WTC11 (cell line): Measurements from ENCODE around the gene RPL31. TPM values are rescaled to one million over a fixed set of nuclear protein-coding genes. Genes with fewer than 3 reads are reported as not detected.

Experiments used
- ATAC-seq: fragments of 200-7000 bp; cut with Tn5 transposase; 2 replicates; pipeline ENCODE4 v1.10.0; 2021; ENCODE audit warnings: mild to moderate bottlenecking, moderate library complexity
- CTCF ChIA-PET: fragments of 300-600 bp; sonication (Branson Sonifier 250); formaldehyde crosslinking; loops from one replicate; lab custom pipeline; 2021; ENCODE audit warnings: antibody characterized with exemption; lab: Charles Lee
- POLR2A ChIA-PET: fragments of 350-600 bp; sonication (Branson Sonifier 250); formaldehyde crosslinking; loops from one replicate; lab custom pipeline; 2021; ENCODE audit warnings: antibody characterized with exemption; lab: Charles Lee
- DNase-seq: peaks from one replicate; pipeline ENCODE4 v3.0.0; 2021; ENCODE audit warnings: low spot score
- H3K27ac Mint-ChIP-seq: 2 replicates; pipeline ENCODE4 v1.8.0; 2021; ENCODE audit warnings: mixed read lengths
- H3K27me3 Mint-ChIP-seq: 2 replicates; pipeline ENCODE4 v1.8.0; 2021; ENCODE audit warnings: low read depth, mild to moderate bottlenecking, moderate library complexity, mixed read lengths
- H3K36me3 Mint-ChIP-seq: 2 replicates; pipeline ENCODE4 v1.8.0; 2021; ENCODE audit warnings: mixed read lengths
- H3K4me1 Mint-ChIP-seq: 2 replicates; pipeline ENCODE4 v1.8.0; 2022; ENCODE audit warnings: mixed read lengths
- H3K4me3 Mint-ChIP-seq: 2 replicates; pipeline ENCODE4 v1.8.0; 2021; ENCODE audit warnings: mild to moderate bottlenecking, moderate library complexity, mixed read lengths
- H3K9me3 Mint-ChIP-seq: 2 replicates; pipeline ENCODE4 v1.8.0; 2021; ENCODE audit warnings: mixed read lengths
- CBFB ChIP-seq: sonication (generic); formaldehyde crosslinking; IDR thresholded peaks from 2 replicates; pipeline ENCODE4 v1.8.1; 2022; ENCODE audit warnings: mild to moderate bottlenecking, low read depth, missing genetic modification reagents
- CTCF ChIP-seq: fragments of 200-600 bp; IDR thresholded peaks from 2 replicates; pipeline ENCODE4 v1.8.0; 2022; ENCODE audit warnings: antibody characterized with exemption
- FOXJ3 ChIP-seq: sonication (generic); formaldehyde crosslinking; IDR thresholded peaks from 2 replicates; pipeline ENCODE4 v1.9.0; 2021; ENCODE audit warnings: missing genetic modification reagents, mild to moderate bottlenecking, borderline replicate concordance
- GABPB1 ChIP-seq: sonication (generic); formaldehyde crosslinking; IDR thresholded peaks from 2 replicates; pipeline ENCODE4 v1.8.1; 2023; ENCODE audit warnings: mild to moderate bottlenecking, missing genetic modification reagents
- HMGXB4 ChIP-seq: sonication (generic); formaldehyde crosslinking; IDR thresholded peaks from 2 replicates; pipeline ENCODE4 v1.8.1; 2023; ENCODE audit warnings: mild to moderate bottlenecking, moderate library complexity, missing genetic modification reagents
- KAT7 ChIP-seq: sonication (generic); formaldehyde crosslinking; IDR thresholded peaks from 2 replicates; pipeline ENCODE4 v1.8.1; 2023; ENCODE audit warnings: missing genetic modification reagents, mild to moderate bottlenecking, borderline replicate concordance
- NR2C2 ChIP-seq: sonication (generic); formaldehyde crosslinking; IDR thresholded peaks from 2 replicates; pipeline ENCODE4 v1.8.0; 2022; ENCODE audit warnings: mild to moderate bottlenecking, missing genetic modification reagents
- TEAD1 ChIP-seq: sonication (generic); formaldehyde crosslinking; IDR thresholded peaks from 2 replicates; pipeline ENCODE4 v1.8.0; 2022; ENCODE audit warnings: mild to moderate bottlenecking, missing genetic modification reagents
- ZMAT4 ChIP-seq: fragments of 250-450 bp; sonication (Bioruptor Pico); IDR thresholded peaks from 2 replicates; pipeline ENCODE4 v1.9.0; 2021; ENCODE audit warnings: mild to moderate bottlenecking
- ZNF219 ChIP-seq: sonication (generic); formaldehyde crosslinking; IDR thresholded peaks from 2 replicates; pipeline ENCODE4 v1.8.0; 2023; ENCODE audit warnings: missing genetic modification reagents, mild to moderate bottlenecking, borderline replicate concordance
- ZNF232 ChIP-seq: sonication (generic); formaldehyde crosslinking; IDR thresholded peaks from 2 replicates; pipeline ENCODE4 v1.8.0; 2022; ENCODE audit warnings: mild to moderate bottlenecking, missing genetic modification reagents
- ZNF317 ChIP-seq: sonication (generic); formaldehyde crosslinking; IDR thresholded peaks from 2 replicates; pipeline ENCODE4 v1.8.1; 2023; ENCODE audit warnings: low read depth, mild to moderate bottlenecking, moderate library complexity, missing genetic modification reagents, borderline replicate concordance
- ZNF396 ChIP-seq: fragments of 250-450 bp; sonication (Bioruptor Pico); IDR thresholded peaks from 2 replicates; pipeline ENCODE4 v1.8.0; 2021; ENCODE audit warnings: mild to moderate bottlenecking, moderate library complexity, borderline replicate concordance
- ZNF423 ChIP-seq: fragments of 250-450 bp; sonication (Bioruptor Pico); IDR thresholded peaks from 2 replicates; pipeline ENCODE4 v2.1.2; 2022; ENCODE audit warnings: mild to moderate bottlenecking, moderate library complexity
- ZNF671 ChIP-seq: fragments of 250-450 bp; sonication (Bioruptor Pico); IDR thresholded peaks from 2 replicates; pipeline ENCODE4 v1.8.0; 2021; ENCODE audit warnings: mild to moderate bottlenecking
- total RNA-seq: library from RNA; stranded (reverse); gene quantifications from 3 replicates; pipeline ENCODE4 v1.2.3, GENCODE V29; 2021
- TF ChIP-seq, protein P1 (sequence below): sonication (generic); formaldehyde crosslinking; IDR thresholded peaks from 2 replicates; pipeline ENCODE4 v1.8.0; 2023; ENCODE audit warnings: missing genetic modification reagents
- TF ChIP-seq, protein P2 (sequence below): sonication (generic); formaldehyde crosslinking; IDR thresholded peaks from 2 replicates; pipeline ENCODE4 v1.8.1; 2022; ENCODE audit warnings: mild to moderate bottlenecking, missing genetic modification reagents, moderate library complexity, borderline replicate concordance
- TF ChIP-seq, protein P3 (sequence below): sonication (generic); formaldehyde crosslinking; IDR thresholded peaks from 2 replicates; pipeline ENCODE4 v1.8.1; 2023; ENCODE audit warnings: mild to moderate bottlenecking, missing genetic modification reagents
- TF ChIP-seq, protein P4 (sequence below): sonication (generic); formaldehyde crosslinking; IDR thresholded peaks from 2 replicates; pipeline ENCODE4 v1.8.0; 2022; ENCODE audit warnings: mild to moderate bottlenecking, missing genetic modification reagents

The RPL31 gene
- total RNA-seq, 1 experiment from 2014 or later, result 1,590 TPM

GRCh38 chr2:100989666-100990065 lies 12.4 kb upstream of the RPL31 start (continued):
- TF ChIP-seq ZNF423 (CRISPR knock-in tag), result no peak
- TF ChIP-seq, protein P1, sequence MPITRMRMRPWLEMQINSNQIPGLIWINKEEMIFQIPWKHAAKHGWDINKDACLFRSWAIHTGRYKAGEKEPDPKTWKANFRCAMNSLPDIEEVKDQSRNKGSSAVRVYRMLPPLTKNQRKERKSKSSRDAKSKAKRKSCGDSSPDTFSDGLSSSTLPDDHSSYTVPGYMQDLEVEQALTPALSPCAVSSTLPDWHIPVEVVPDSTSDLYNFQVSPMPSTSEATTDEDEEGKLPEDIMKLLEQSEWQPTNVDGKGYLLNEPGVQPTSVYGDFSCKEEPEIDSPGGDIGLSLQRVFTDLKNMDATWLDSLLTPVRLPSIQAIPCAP (CRISPR knock-in tag), result no peak

DNA sequence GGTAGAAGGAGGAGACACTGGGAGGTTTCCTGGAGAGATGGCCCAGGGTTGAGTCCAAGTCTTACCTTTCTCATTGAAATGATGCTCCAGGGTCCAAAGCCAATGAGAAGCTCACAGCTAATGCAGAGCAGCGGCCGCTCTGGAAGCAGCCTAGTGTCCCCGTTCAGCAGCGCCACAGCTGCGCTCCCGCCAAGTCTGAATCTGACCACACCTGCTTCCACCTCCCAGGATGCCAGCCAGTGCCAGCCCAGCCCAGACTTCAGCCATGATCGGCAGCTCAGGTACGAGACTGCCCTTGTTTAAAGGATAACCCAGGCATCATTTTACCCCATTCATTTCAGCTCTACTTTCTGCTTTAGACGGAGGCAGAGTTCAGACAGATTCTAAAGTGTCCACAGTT lies 11.9 kb upstream of the RPL31 start:
- Mint-ChIP-seq H3K36me3 (no peaks in the 10 kb centered on the region), H3K9me3 (no peaks in the 10 kb centered on the region), H3K4me3 (no peak overlapping the region), H3K27ac (no peak overlapping the region), H3K4me1 (peaks cover 12% of the 10 kb centered on the region), H3K27me3 (no peaks in the 10 kb centered on the region)
- no peak for DNase-seq
- ATAC-seq, result no peak; the same call in 1 of the 2 replicates
- ChIA-PET CTCF (interaction anchor here (1.5 kb wide), 1 partner anchor 260 kb away, joined by 3 read pairs; no protein-coding TSS in a partner anchor), POLR2A (no interaction called here)
- no peak for TF ChIP-seq ZNF232 (CRISPR knock-in tag)
- TF ChIP-seq, protein P2, sequence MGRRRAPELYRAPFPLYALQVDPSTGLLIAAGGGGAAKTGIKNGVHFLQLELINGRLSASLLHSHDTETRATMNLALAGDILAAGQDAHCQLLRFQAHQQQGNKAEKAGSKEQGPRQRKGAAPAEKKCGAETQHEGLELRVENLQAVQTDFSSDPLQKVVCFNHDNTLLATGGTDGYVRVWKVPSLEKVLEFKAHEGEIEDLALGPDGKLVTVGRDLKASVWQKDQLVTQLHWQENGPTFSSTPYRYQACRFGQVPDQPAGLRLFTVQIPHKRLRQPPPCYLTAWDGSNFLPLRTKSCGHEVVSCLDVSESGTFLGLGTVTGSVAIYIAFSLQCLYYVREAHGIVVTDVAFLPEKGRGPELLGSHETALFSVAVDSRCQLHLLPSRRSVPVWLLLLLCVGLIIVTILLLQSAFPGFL, result no peak

- ATAC-seq (peak; percentile 38), DNase-seq (no peak)
- H3K4me1 Mint-ChIP-seq, result peaks cover 12% of the 10 kb centered on the region
- H3K4me3 Mint-ChIP-seq, result no peak overlapping the region
- H3K27me3 Mint-ChIP-seq, result no peaks in the 10 kb centered on the region
- H3K27ac Mint-ChIP-seq, result no peak overlapping the region
- H3K9me3 Mint-ChIP-seq, result no peaks in the 10 kb centered on the region
- ChIA-PET POLR2A (no interaction called here), CTCF (interaction anchor here (0.7 to 1.5 kb wide), 3 partner anchors 48 to 381 kb away, joined by 3 read pairs; no protein-coding TSS in a partner anchor)
- no peaks in the 10 kb centered on the region for H3K36me3 Mint-ChIP-seq
- no peak for TF ChIP-seq FOXJ3
- TF ChIP-seq ZNF671, result no peak
- TF ChIP-seq CBFB (CRISPR knock-in tag), result no peak
- TF ChIP-seq CTCF, result no peak
- no peak for TF ChIP-seq ZNF396 (CRISPR knock-in tag)
- TF ChIP-seq, protein P3, sequence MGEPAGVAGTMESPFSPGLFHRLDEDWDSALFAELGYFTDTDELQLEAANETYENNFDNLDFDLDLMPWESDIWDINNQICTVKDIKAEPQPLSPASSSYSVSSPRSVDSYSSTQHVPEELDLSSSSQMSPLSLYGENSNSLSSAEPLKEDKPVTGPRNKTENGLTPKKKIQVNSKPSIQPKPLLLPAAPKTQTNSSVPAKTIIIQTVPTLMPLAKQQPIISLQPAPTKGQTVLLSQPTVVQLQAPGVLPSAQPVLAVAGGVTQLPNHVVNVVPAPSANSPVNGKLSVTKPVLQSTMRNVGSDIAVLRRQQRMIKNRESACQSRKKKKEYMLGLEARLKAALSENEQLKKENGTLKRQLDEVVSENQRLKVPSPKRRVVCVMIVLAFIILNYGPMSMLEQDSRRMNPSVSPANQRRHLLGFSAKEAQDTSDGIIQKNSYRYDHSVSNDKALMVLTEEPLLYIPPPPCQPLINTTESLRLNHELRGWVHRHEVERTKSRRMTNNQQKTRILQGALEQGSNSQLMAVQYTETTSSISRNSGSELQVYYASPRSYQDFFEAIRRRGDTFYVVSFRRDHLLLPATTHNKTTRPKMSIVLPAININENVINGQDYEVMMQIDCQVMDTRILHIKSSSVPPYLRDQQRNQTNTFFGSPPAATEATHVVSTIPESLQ (CRISPR knock-in tag), result no peak
- no peak for TF ChIP-seq KAT7 (CRISPR knock-in tag)
- no peak for TF ChIP-seq ZNF317 (CRISPR knock-in tag)
- TF ChIP-seq GABPB1 (CRISPR knock-in tag), result no peak
- TF ChIP-seq, protein P4, sequence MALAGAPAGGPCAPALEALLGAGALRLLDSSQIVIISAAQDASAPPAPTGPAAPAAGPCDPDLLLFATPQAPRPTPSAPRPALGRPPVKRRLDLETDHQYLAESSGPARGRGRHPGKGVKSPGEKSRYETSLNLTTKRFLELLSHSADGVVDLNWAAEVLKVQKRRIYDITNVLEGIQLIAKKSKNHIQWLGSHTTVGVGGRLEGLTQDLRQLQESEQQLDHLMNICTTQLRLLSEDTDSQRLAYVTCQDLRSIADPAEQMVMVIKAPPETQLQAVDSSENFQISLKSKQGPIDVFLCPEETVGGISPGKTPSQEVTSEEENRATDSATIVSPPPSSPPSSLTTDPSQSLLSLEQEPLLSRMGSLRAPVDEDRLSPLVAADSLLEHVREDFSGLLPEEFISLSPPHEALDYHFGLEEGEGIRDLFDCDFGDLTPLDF (CRISPR knock-in tag), result no peak
- TF ChIP-seq TEAD1 (CRISPR knock-in tag), result no peak
- TF ChIP-seq HMGXB4 (CRISPR knock-in tag), result no peak
- TF ChIP-seq ZNF219 (CRISPR knock-in tag), result no peak
- TF ChIP-seq ZMAT4, result no peak
- TF ChIP-seq NR2C2 (CRISPR knock-in tag), result no peak
Measured at GRCh38 chr2:100990650-100991403, 11.3 kb upstream of the RPL31 start.
